Measurements from ENCODE around the gene XPO4. TPM values are rescaled to one million over a fixed set of nuclear protein-coding genes. Genes with fewer than 3 reads are reported as not detected.

XPO4 gene
- total RNA-seq, 4 donors from 2014 or later, result 13.2 to 17.9 (median 14.9) TPM

- no peak for TF ChIP-seq CTCF (IDR thresholded peaks at IDR 0.05; ENCODE audit: low read depth)
Measured at GRCh38 chr13:20803180-20803965, 99.2 kb downstream of the XPO4 start.

GRCh38 chr13:20801707-20802106, 100.8 kb downstream of the XPO4 start:
- no peak for TF ChIP-seq CTCF (IDR thresholded peaks at IDR 0.05; ENCODE audit: low read depth)

- no peak for TF ChIP-seq CTCF (IDR thresholded peaks at IDR 0.05; ENCODE audit: low read depth)
Measured at GRCh38 chr13:20799726-20800416, 102.7 kb downstream of the XPO4 start.

GRCh38 chr13:20798027-20798426, 104.5 kb downstream of the XPO4 start:
- TF ChIP-seq CTCF (IDR thresholded peaks at IDR 0.05; ENCODE audit: low read depth), result no peak

GRCh38 chr13:20796791-20797508, 105.6 kb downstream of the XPO4 start:
- TF ChIP-seq CTCF (IDR thresholded peaks at IDR 0.05; ENCODE audit: low read depth), result no peak

GRCh38 chr13:20789665-20790064, 112.9 kb downstream of the XPO4 start:
- no peak for TF ChIP-seq CTCF (IDR thresholded peaks at IDR 0.05; ENCODE audit: low read depth)

GRCh38 chr13:20788312-20788711, 114.2 kb downstream of the XPO4 start:
- no peak for TF ChIP-seq CTCF (IDR thresholded peaks at IDR 0.05; ENCODE audit: low read depth)

All from subcutaneous adipose tissue (tissue), 4 donors.